Epithelial cell of esophagus (primary cell): Measurements from ENCODE around the gene SNTB2.

Source experiments
- DNase-seq: peaks from one replicate; pipeline ENCODE4 v3.0.0; 2010; ENCODE audit warnings: low read depth
- H3K4me3 ChIP-seq: 2 replicates; pipeline ENCODE4 v1.5.1; 2011; ENCODE audit warnings: mild to moderate bottlenecking, low read length, control low read depth
- TF ChIP-seq, protein P1 (sequence below): IDR thresholded peaks from 2 replicates; pipeline ENCODE4 v1.5.1; 2011; ENCODE audit warnings: low read depth, mild to moderate bottlenecking, low read length, control low read depth, inconsistent platforms; ENCODE audit not compliant: insufficient read depth; ENCODE audit errors: missing control alignments

Gene SNTB2

GRCh38 chr16:69233124-69233523, 46.2 kb downstream of the SNTB2 start:
- TF ChIP-seq, protein P1, sequence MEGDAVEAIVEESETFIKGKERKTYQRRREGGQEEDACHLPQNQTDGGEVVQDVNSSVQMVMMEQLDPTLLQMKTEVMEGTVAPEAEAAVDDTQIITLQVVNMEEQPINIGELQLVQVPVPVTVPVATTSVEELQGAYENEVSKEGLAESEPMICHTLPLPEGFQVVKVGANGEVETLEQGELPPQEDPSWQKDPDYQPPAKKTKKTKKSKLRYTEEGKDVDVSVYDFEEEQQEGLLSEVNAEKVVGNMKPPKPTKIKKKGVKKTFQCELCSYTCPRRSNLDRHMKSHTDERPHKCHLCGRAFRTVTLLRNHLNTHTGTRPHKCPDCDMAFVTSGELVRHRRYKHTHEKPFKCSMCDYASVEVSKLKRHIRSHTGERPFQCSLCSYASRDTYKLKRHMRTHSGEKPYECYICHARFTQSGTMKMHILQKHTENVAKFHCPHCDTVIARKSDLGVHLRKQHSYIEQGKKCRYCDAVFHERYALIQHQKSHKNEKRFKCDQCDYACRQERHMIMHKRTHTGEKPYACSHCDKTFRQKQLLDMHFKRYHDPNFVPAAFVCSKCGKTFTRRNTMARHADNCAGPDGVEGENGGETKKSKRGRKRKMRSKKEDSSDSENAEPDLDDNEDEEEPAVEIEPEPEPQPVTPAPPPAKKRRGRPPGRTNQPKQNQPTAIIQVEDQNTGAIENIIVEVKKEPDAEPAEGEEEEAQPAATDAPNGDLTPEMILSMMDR, result no peak
- H3K4me3 ChIP-seq, result no peak overlapping the region
- DNase-seq, result no peak

- no peak for DNase-seq
- H3K4me3 ChIP-seq, result no peak overlapping the region
- TF ChIP-seq, protein P1, result no peak
Measured at GRCh38 chr16:69234460-69234859, 47.5 kb downstream of the SNTB2 start.

- no peak overlapping the region for H3K4me3 ChIP-seq
- no peak for DNase-seq
- TF ChIP-seq, protein P1, result no peak
Measured at GRCh38 chr16:69236319-69236718, 49.4 kb downstream of the SNTB2 start.

DNA sequence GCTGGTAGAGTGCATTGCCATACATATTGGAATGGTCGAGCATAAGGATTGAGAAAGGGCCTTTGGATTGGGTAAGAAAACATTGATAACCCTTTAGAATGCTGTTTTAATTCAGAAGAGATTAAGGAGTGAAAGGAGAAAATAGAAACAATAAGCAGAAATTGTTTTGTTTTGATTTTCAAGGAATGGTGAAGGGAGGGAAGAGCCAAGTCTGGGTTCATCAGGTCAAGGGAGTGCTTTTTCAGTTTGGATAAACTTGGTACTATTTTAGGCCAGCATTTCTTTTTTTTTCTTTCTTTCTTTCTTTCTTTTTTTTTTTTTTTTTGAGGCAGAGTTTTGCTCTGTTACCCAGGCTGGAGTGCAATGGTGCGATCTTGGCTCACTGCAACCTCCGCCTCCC, 50.3 kb downstream of the SNTB2 start:
- no peak for DNase-seq
- H3K4me3 ChIP-seq, result no peak overlapping the region
- TF ChIP-seq, protein P1, result no peak

DNA sequence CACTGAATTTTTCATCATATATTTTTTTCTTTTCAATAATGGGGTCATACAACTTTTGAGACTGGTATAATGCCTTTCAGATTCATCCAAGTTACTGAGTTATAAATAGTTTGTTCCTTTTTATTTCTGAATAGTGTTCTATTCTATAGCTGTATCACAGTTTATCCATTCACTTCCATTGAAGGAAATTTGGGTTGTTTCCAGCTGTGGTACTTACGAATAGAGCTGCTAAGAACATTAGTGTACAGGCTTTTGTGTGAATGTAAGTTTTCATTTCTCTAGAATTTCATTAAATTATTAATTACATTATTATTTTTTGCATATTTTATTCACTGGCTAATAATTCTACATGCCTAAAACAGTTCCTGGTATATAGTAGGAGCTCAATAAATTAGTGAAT, 52.9 kb downstream of the SNTB2 start:
- TF ChIP-seq, protein P1, result no peak
- H3K4me3 ChIP-seq, result no peak overlapping the region
- no peak for DNase-seq

- TF ChIP-seq, protein P1, result no peak
- peak; percentile 8 for DNase-seq
- H3K4me3 ChIP-seq, result no peak overlapping the region
Measured at GRCh38 chr16:69240331-69240730, 53.4 kb downstream of the SNTB2 start.

DNA sequence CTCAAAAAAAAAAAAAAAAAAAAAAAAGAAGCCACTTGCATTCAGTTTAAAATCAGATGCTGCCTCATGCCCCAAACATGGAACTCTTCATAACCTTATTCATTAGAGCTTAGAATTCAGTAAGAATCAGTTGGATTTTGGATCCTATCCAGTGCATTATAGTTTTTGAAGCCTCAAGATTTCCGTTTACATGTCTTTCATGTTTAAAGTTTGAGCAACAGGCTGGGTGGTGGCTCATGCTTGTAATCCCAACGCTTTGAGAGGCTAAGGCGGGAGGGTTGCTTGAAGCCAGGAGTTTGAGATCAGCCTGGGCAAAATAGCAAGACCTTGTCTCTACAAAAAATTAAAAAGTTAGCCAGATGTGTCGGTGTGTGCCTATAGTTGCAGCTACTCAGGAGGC, 55.0 kb downstream of the SNTB2 start:
- TF ChIP-seq, protein P1, result no peak
- H3K4me3 ChIP-seq, result no peak overlapping the region
- no peak for DNase-seq
